H9 (cell line): ENCODE measurements around the gene ATOH7. TPM values are rescaled to one million over a fixed set of nuclear protein-coding genes. Genes with fewer than 3 reads are reported as not detected.

Experiments
- DNase-seq: peaks from one replicate; pipeline ENCODE4 v3.0.0-alpha.2; 2017
- H2AFZ ChIP-seq: one replicate; pipeline ENCODE4 v1.6.1; 2013; ENCODE audit warnings: mild to moderate bottlenecking, low read length, control low read depth, moderate library complexity
- H2AK5ac ChIP-seq: 2 replicates; pipeline ENCODE4 v1.6.1; 2013; ENCODE audit warnings: low read length, control low read depth, mixed read lengths; ENCODE audit not compliant: insufficient read length
- H2BK120ac ChIP-seq: one replicate; pipeline ENCODE4 v1.6.1; 2013; ENCODE audit warnings: low read depth, mild to moderate bottlenecking, low read length, control low read depth, inconsistent platforms; ENCODE audit not compliant: poor library complexity, severe bottlenecking
- H2BK12ac ChIP-seq: 2 replicates; pipeline ENCODE4 v1.6.1; 2013; ENCODE audit warnings: low read length, control low read depth, mixed read lengths, low read depth; ENCODE audit not compliant: insufficient read length
- H2BK15ac ChIP-seq: 2 replicates; pipeline ENCODE4 v1.6.1; 2013; ENCODE audit warnings: low read depth, low read length, control low read depth
- H2BK20ac ChIP-seq: one replicate; pipeline ENCODE4 v1.6.1; 2013; ENCODE audit warnings: low read depth, mild to moderate bottlenecking, low read length, control low read depth, inconsistent platforms; ENCODE audit not compliant: poor library complexity, severe bottlenecking
- H2BK5ac ChIP-seq: 2 replicates; pipeline ENCODE4 v1.6.1; 2013; ENCODE audit warnings: low read length, control low read depth, mixed read lengths; ENCODE audit not compliant: insufficient read length
- H3K14ac ChIP-seq: 2 replicates; pipeline ENCODE4 v1.6.1; 2013; ENCODE audit warnings: low read length, control low read depth; ENCODE audit not compliant: insufficient read depth
- H3K18ac ChIP-seq: 2 replicates; pipeline ENCODE4 v1.6.1; 2013; ENCODE audit warnings: low read depth, mild to moderate bottlenecking, mixed read lengths, low read length, control low read depth; ENCODE audit not compliant: insufficient read length
- H3K23ac ChIP-seq: 2 replicates; pipeline ENCODE4 v1.6.1; 2013; ENCODE audit warnings: low read length, control low read depth, mixed read lengths, low read depth; ENCODE audit not compliant: insufficient read length
- H3K23me2 ChIP-seq: 2 replicates; pipeline ENCODE4 v1.6.1; 2013; ENCODE audit warnings: low read depth, mild to moderate bottlenecking, mixed read lengths, low read length, control low read depth; ENCODE audit not compliant: insufficient read length, poor library complexity, severe bottlenecking
- H3K27ac ChIP-seq: 2 replicates; pipeline ENCODE4 v1.5.1; 2013; ENCODE audit warnings: low read length, control low read depth, mixed read lengths, low read depth; ENCODE audit not compliant: insufficient read length
- H3K27me3 ChIP-seq: 2 replicates; pipeline ENCODE4 v1.6.1; 2013; ENCODE audit warnings: low read length, control low read depth, inconsistent platforms; ENCODE audit not compliant: insufficient read depth
- H3K4ac ChIP-seq: 2 replicates; pipeline ENCODE4 v1.6.1; 2013; ENCODE audit warnings: low read depth, mild to moderate bottlenecking, control low read depth, inconsistent platforms, low read length, moderate library complexity
- H3K4me1 ChIP-seq: 2 replicates; pipeline ENCODE4 v1.6.1; 2013; ENCODE audit warnings: low read length, control low read depth, inconsistent platforms; ENCODE audit not compliant: insufficient read depth
- H3K4me2 ChIP-seq: 2 replicates; pipeline ENCODE4 v1.6.1; 2013; ENCODE audit warnings: low read length, control low read depth, mixed read lengths; ENCODE audit not compliant: insufficient read length, insufficient read depth
- H3K56ac ChIP-seq: 2 replicates; pipeline ENCODE4 v1.6.1; 2013; ENCODE audit warnings: low read depth, mild to moderate bottlenecking, mixed read lengths, low read length, control low read depth; ENCODE audit not compliant: insufficient read length
- H3K79me1 ChIP-seq: 2 replicates; pipeline ENCODE4 v1.6.1; 2013; ENCODE audit warnings: low read depth, mild to moderate bottlenecking, moderate library complexity, low read length, control low read depth, inconsistent platforms; ENCODE audit not compliant: insufficient read depth, poor library complexity, severe bottlenecking
- H3K79me2 ChIP-seq: 2 replicates; pipeline ENCODE4 v1.6.1; 2013; ENCODE audit warnings: low read length, control low read depth, inconsistent platforms; ENCODE audit not compliant: insufficient read depth
- H3K9ac ChIP-seq: 2 replicates; pipeline ENCODE4 v1.6.1; 2013; ENCODE audit warnings: low read length, control low read depth, mixed read lengths; ENCODE audit not compliant: insufficient read length; ENCODE audit errors: extremely low read depth
- H3K9me3 ChIP-seq: one replicate; pipeline ENCODE4 v1.6.1; 2013; ENCODE audit warnings: low read depth, low read length, inconsistent platforms; ENCODE audit not compliant: control insufficient read depth
- H3T11ph ChIP-seq: one replicate; pipeline ENCODE4 v1.6.1; 2013; ENCODE audit warnings: mild to moderate bottlenecking, low read length, control low read depth, inconsistent platforms
- H4K20me1 ChIP-seq: one replicate; pipeline ENCODE4 v1.6.1; 2013; ENCODE audit not compliant: control insufficient read depth, insufficient read length, insufficient read depth
- H4K5ac ChIP-seq: 2 replicates; pipeline ENCODE4 v1.6.1; 2013; ENCODE audit warnings: low read depth, mild to moderate bottlenecking, mixed read lengths, low read length, control low read depth; ENCODE audit not compliant: insufficient read length
- H4K8ac ChIP-seq: replicated peaks from 2 replicates; pipeline ENCODE4 v1.6.1; 2013; ENCODE audit warnings: low read length, control low read depth, mixed read lengths, low read depth; ENCODE audit not compliant: insufficient read length
- H4K91ac ChIP-seq: 2 replicates; pipeline ENCODE4 v1.6.1; 2013; ENCODE audit warnings: low read depth, mild to moderate bottlenecking, moderate library complexity, mixed read lengths, low read length, control low read depth; ENCODE audit not compliant: insufficient read length
- H3K27ac Mint-ChIP-seq, 3 experiments: 2 replicates in 2 of 3; 3 replicates in 1 of 3; pipeline ENCODE4 v1.8.0; 2020 to 2021; ENCODE audit warnings: mixed read lengths in 3 of 3, mild to moderate bottlenecking in 1 of 3, moderate library complexity in 1 of 3
- H3K27me3 Mint-ChIP-seq: 2 replicates; pipeline ENCODE4 v1.8.0; 2021; ENCODE audit warnings: low read depth, mild to moderate bottlenecking, moderate library complexity, mixed read lengths
- H3K36me3 Mint-ChIP-seq, 3 experiments: 2 replicates in 2 of 3; 3 replicates in 1 of 3; pipeline ENCODE4 v1.8.0; 2020 to 2021; ENCODE audit warnings: low read depth in 3 of 3, mixed read lengths in 3 of 3; ENCODE audit not compliant: insufficient read depth in 1 of 3
- H3K4me1 Mint-ChIP-seq, 2 experiments: 2 replicates each; pipeline ENCODE4 v1.8.0; 2020; ENCODE audit warnings: mixed read lengths in 2 of 2
- H3K4me3 Mint-ChIP-seq, 2 experiments: 2 replicates in 1 of 2; 3 replicates in 1 of 2; pipeline ENCODE4 v1.8.0; 2020 to 2021; ENCODE audit warnings: mild to moderate bottlenecking in 2 of 2, mixed read lengths in 2 of 2, moderate library complexity in 1 of 2
- H3K9me3 Mint-ChIP-seq, 2 experiments: 2 replicates in 1 of 2; 3 replicates in 1 of 2; pipeline ENCODE4 v1.8.0; 2020; ENCODE audit warnings: mild to moderate bottlenecking in 2 of 2, mixed read lengths in 2 of 2, moderate library complexity in 1 of 2
- CTCF ChIP-seq: fragments of 200-600 bp; sonication (generic); conservative IDR thresholded peaks from 3 replicates; pipeline ENCODE4 v1.8.0; 2021; ENCODE audit warnings: antibody characterized with exemption, mild to moderate bottlenecking
- WGBS: extraction: QIAGEN DNeasy Blood & Tissue Kit; methylation state at CpG from one replicate; pipeline ENCODE4 v1.1.7; 2013; ENCODE audit warnings: missing lambda C conversion rate, low lambda C conversion rate, mixed read lengths; ENCODE audit not compliant: insufficient read length; ENCODE audit errors: extremely low coverage; 5-methylcytosine and 5-hydroxymethylcytosine counted together
- total RNA-seq: library from RNA; stranded (reverse); gene quantifications from 2 replicates; pipeline ENCODE4 v1.2.1, GENCODE V29; 2021

ATOH7 gene
- total RNA-seq, 1 experiment from 2014 or later, result 0.20 TPM

- no peak overlapping the region for H2BK5ac ChIP-seq
- Mint-ChIP-seq H3K4me1 (peaks cover 5 to 7% of the 10 kb centered on the region in 2 experiments; a peak in 3 of 4 replicates), H3K27me3 (no peaks in the 10 kb centered on the region), H3K4me3 (no peak overlapping the region), H3K27ac (no peak overlapping the region; a peak in 2 of 7 replicates), H3K36me3 (no peaks in the 10 kb centered on the region), H3K9me3 (no peaks in the 10 kb centered on the region)
- no peak overlapping the region for H4K91ac ChIP-seq
- DNase-seq, result peak; percentile 93
- no peaks in the 10 kb centered on the region for H4K20me1 ChIP-seq
- no peak overlapping the region for H2BK15ac ChIP-seq
- no peaks in the 10 kb centered on the region for H3K79me1 ChIP-seq
- no peaks in the 10 kb centered on the region for H3K9me3 ChIP-seq
- no peak overlapping the region for H3K56ac ChIP-seq
- H4K5ac ChIP-seq, result no peak overlapping the region
- H3T11ph ChIP-seq, result no peak overlapping the region
- no peak overlapping the region for H4K8ac ChIP-seq
- no CpG with 5 or more reads among the region's 10 CpGs for WGBS
- no peak overlapping the region for H3K4me2 ChIP-seq
- H2AK5ac ChIP-seq, result no peak overlapping the region
- no peak overlapping the region for H3K18ac ChIP-seq
- no peak overlapping the region for H2BK12ac ChIP-seq
- H3K79me2 ChIP-seq, result no peaks in the 10 kb centered on the region
- no peak overlapping the region for H3K4ac ChIP-seq
- no peak overlapping the region for H3K14ac ChIP-seq
- no peaks in the 10 kb centered on the region for H3K4me1 ChIP-seq
- no peak overlapping the region for H3K9ac ChIP-seq
- peak; percentile 87 for TF ChIP-seq CTCF
- H3K23me2 ChIP-seq, result no peaks in the 10 kb centered on the region
- H3K27ac ChIP-seq, result no peak overlapping the region
- H3K23ac ChIP-seq, result no peak overlapping the region
- no peaks in the 10 kb centered on the region for H3K27me3 ChIP-seq
- H2BK120ac ChIP-seq, result no peak overlapping the region
- no peak overlapping the region for H2BK20ac ChIP-seq
- peak overlapping the region; percentile 93 for H2AFZ ChIP-seq
Measured at GRCh38 chr10:68208424-68209042, 23.4 kb downstream of the ATOH7 start.
